Measurements from ENCODE around the gene RAVER2.
A peak's percentile ranks its signal among the peaks of the same experiment; 100 is the strongest.

Gene RAVER2

DNA sequence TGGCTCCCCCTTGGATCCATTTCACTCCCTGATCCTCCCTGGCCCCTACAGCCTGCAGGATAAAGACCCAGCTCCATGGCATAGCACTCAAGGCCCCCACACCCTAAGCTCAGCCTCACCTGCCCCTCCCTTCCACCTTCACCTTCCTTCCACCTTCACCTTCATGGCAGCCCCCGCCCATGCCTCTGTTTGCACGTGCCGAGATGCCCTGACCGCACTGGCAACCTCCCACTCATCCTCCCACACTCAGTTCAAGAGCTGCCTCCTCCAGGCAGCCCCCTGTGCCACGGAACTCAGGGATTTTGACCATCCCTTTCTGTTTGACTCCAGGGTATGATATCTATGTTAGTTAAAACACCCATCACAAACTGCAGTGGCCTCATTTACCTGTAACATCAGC lies 109.8 kb downstream of the RAVER2 start:
- H3K4me1 Mint-ChIP-seq: peaks cover 14 to 25% of the 10 kb centered on the region in 2 donors
- H3K27ac Mint-ChIP-seq: no peak overlapping the region
- no peaks in the 10 kb centered on the region for H3K27me3 Mint-ChIP-seq
- H3K36me3 Mint-ChIP-seq: peaks cover 43 to 68% of the 10 kb centered on the region in 2 donors
- DNase-seq (no peak), ATAC-seq (replicated peaks) (no peak)
- no peaks in the 10 kb centered on the region for H3K9me3 Mint-ChIP-seq
- H3K4me3 Mint-ChIP-seq: no peak overlapping the region

DNA sequence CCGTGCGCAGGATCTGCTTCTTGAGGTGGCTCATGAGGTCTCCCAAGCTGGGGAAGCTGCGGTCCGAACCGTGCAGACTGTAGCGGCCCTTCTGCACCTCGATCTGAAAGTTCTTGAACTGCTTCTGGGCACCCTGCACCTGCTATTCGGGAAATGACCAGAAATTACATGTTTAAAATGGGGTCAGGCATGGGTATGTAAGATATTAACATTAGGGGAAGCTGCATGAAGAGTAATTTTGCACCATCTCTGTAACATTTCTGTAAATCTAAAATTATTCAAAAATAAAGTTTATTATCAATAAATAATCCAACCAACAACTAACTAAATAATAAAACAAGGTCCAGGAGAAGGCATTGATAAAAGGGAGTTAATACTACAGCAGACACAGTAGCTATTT lies 110.7 kb downstream of the RAVER2 start:
- Mint-ChIP-seq H3K4me1 (peaks cover 13 to 26% of the 10 kb centered on the region in 2 donors), H3K4me3 (no peak overlapping the region), H3K9me3 (no peaks in the 10 kb centered on the region), H3K27me3 (no peaks in the 10 kb centered on the region), H3K36me3 (peaks cover 39 to 64% of the 10 kb centered on the region in 2 donors), H3K27ac (no peak overlapping the region)
- DNase-seq: no peak
- no peak for ATAC-seq (replicated peaks)

DNA sequence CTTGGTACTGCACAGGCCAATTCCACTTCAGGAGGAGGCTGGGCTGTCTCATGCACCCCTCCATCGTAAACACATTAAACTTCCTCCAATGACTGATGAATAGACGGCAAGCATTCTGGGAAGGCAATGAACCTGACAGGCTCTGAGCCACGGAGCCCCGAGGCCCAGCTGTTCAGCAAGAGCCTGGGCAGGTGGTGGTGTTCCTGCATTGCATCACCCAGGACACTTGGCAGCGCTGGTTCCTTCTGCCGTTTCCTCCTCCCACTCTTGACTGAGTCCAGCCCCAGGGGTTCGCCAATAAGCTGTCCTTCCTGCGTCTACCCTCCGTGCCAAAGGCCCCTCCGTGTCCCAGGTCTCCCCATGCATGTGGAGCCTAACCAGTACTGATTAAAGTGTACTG lies 111.7 kb downstream of the RAVER2 start:
- DNase-seq (no peak), ATAC-seq (replicated peaks) (no peak)
- H3K27me3 Mint-ChIP-seq: no peaks in the 10 kb centered on the region
- H3K36me3 Mint-ChIP-seq: peaks cover 46 to 72% of the 10 kb centered on the region in 2 donors
- no peak overlapping the region for H3K4me3 Mint-ChIP-seq
- no peak overlapping the region for H3K27ac Mint-ChIP-seq
- H3K9me3 Mint-ChIP-seq: no peaks in the 10 kb centered on the region
- H3K4me1 Mint-ChIP-seq: peaks cover 20 to 33% of the 10 kb centered on the region in 2 donors

DNA sequence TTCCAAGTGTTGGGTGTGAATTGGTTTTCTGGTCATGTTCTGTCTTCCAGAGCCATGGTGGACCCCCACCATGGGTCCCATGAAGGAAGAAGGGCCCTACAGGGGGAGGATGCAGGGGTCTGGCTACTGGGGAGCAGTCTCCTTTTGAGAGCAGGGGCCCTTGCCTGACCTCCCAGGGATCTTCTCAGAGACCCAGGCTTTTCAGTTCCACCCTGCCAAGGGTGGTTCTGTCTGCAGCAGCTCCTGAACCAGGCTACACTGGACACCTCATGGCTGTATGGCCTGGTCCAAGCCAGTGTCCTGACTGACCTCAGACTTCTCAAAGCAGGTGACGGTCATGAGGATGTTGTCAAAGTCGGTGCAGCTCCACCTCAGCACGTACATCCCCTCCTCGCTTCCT lies 112.5 kb downstream of the RAVER2 start:
- Mint-ChIP-seq H3K9me3 (no peaks in the 10 kb centered on the region), H3K4me1 (peaks cover 24 to 33% of the 10 kb centered on the region in 2 donors), H3K27ac (peak overlapping the region; percentile 20), H3K4me3 (no peak overlapping the region), H3K27me3 (no peaks in the 10 kb centered on the region), H3K36me3 (peaks cover 43 to 74% of the 10 kb centered on the region in 2 donors)
- no peak for DNase-seq
- no peak for ATAC-seq (replicated peaks)

DNA sequence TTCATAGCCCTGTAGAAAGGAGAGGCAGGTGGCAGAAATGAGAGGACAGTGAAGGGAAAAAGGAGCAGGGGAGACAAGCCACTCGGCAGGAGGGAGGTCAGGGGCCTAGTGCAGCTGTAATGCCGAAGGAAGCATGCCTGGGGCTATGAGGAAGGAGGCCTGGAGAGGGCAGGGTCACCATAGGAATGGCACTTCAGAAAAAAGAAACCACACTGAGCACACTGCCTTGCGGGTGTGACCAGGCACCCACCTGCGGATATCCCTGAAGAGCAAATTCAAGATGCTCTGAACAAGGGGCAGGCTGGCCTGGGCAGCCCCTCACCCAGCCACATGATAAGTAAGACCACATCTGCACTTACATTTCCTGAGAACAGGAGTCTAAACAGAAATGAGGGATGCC lies 116.7 kb downstream of the RAVER2 start:
- DNase-seq: no peak
- H3K36me3 Mint-ChIP-seq: peaks cover 46 to 58% of the 10 kb centered on the region in 2 donors
- H3K4me1 Mint-ChIP-seq: peaks cover 39 to 45% of the 10 kb centered on the region in 2 donors
- H3K27me3 Mint-ChIP-seq: no peaks in the 10 kb centered on the region
- peak overlapping the region in 1 of 2 donors; percentile 3 for H3K4me3 Mint-ChIP-seq
- peak overlapping the region; percentile 48 for H3K27ac Mint-ChIP-seq
- peaks cover 0 to 1% of the 10 kb centered on the region in 2 donors for H3K9me3 Mint-ChIP-seq
- ATAC-seq (replicated peaks): peak; percentile 15 to 27

DNA sequence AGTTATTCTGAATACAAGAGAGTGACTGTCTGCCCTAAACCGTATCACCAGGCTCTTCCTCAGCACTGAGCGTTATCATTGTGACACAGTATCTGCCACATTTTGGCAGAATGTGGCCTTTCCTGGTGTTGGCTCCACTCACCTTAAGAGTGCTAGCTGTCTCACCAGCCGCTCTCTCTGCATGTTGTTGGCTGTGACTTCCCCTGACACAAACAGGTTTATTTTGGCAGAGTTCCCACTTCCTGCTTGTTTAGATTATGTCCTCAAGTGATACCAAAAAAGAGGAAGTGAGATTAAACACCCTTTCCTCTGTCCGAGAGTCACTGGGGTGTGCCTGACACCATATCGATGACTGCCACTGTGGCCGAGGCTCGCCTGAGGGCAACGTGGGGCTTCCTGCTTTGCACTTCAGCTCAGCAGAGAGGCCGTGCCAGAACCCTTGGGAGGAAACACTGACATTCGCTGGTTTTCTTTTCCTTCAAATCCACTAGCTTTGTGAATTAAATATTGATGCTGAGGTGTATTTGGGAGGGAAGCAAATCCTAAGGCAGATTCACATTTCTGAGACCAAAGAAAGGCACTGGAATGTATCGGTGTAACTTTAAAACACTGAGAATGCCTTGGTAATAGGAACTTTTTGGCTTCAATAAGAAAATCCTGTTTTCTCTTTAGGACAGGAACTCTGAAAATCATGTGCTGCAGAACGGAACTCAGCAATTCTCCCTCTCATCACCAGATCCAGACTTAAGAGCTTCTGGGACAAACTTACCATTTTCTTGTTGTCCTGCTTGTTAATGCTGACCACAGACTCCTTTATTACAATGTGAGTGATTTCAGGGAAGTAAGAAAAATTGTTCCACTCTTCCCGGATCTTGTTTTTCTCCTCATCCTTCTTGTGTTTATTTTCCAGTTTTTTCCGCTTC lies 119.4 kb downstream of the RAVER2 start:
- Mint-ChIP-seq H3K9me3 (peaks cover 0 to 1% of the 10 kb centered on the region in 2 donors), H3K27ac (peak overlapping the region; percentile 31), H3K4me3 (peak overlapping the region; percentile 54 to 68), H3K36me3 (peaks cover 43 to 53% of the 10 kb centered on the region in 2 donors), H3K4me1 (peaks cover 43 to 53% of the 10 kb centered on the region in 2 donors), H3K27me3 (no peaks in the 10 kb centered on the region)
- ATAC-seq (replicated peaks) (peak; percentile 97 to 98), DNase-seq (peak; percentile 81)

DNA sequence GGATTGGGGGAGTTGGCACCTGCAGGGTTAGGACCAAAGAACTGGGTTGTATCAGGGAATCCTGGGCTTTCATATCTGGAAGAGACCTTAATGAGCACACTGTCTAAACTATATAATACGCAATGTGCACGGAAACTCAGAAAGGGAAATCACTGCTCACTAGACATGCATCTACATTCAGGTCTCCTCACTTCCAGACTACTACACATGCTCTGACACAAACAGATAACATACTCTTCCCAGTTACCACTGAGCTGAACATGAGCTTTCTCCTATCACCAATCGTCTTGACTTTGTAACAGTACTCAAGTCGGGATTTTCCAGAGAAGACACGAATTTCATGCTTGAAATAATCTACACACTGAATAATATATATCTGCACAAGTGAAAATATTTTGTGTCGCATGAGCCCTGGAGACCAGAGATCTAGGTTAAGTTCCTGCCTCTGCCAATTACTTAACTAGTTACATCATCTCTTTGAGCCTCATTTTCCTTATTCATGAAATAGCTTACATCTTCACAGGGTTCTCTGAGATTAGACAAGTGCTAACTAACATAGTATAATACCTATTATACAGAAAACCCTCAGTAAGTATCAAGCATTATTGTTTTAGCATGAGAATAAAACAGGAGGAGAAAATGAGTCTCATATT lies 120.4 kb downstream of the RAVER2 start:
- peaks cover 0 to 1% of the 10 kb centered on the region in 2 donors for H3K9me3 Mint-ChIP-seq
- peak overlapping the region; percentile 31 for H3K27ac Mint-ChIP-seq
- H3K4me1 Mint-ChIP-seq: peaks cover 41 to 60% of the 10 kb centered on the region in 2 donors
- peaks cover 40 to 52% of the 10 kb centered on the region in 2 donors for H3K36me3 Mint-ChIP-seq
- H3K4me3 Mint-ChIP-seq: peak overlapping the region in 1 of 2 donors; percentile 7
- DNase-seq (no peak), ATAC-seq (replicated peaks) (no peak)
- H3K27me3 Mint-ChIP-seq: no peaks in the 10 kb centered on the region

DNA sequence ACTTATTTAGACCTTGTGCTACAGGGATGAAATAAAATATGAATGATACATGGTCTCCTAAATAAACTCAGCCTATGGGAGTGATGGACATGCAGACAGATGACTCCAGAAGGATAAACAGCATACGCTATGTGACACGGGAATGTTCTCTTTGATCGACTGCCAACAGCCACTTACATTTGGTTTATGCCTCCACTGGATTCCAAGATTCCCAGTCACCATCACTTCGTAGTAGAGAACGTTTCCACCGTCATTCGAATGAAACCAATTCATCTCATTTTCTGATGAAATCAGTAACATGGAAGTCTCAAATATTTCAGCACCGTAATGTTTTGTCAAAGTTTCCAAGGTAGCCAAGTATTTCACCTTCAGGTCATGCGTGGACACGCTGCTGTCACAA lies 121.8 kb downstream of the RAVER2 start:
- Mint-ChIP-seq H3K9me3 (peaks cover 0 to 1% of the 10 kb centered on the region in 2 donors), H3K27me3 (no peaks in the 10 kb centered on the region), H3K27ac (no peak overlapping the region), H3K4me1 (peaks cover 32 to 47% of the 10 kb centered on the region in 2 donors), H3K36me3 (peaks cover 39 to 50% of the 10 kb centered on the region in 2 donors), H3K4me3 (no peak overlapping the region)
- ATAC-seq (replicated peaks) (no peak), DNase-seq (no peak)

DNA sequence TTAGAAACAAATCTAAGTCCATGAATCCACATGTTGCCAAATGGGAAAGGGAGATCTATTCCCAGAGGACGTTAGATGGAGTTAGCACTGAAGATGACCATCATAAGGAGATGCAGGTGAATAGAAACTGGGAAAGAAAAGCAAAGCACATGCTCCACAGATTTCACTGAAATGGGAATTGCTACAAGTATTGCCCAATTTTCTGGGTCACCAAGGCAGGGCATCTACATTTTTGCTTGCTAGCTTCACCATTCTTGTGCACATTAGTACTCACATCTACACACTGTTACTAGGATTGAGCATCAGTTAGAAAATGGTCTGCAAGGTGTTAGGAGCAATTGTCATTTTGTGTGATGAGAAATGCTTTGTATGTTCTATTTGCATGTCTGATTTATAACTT lies 122.4 kb downstream of the RAVER2 start:
- H3K36me3 Mint-ChIP-seq: peaks cover 44 to 52% of the 10 kb centered on the region in 2 donors
- H3K27me3 Mint-ChIP-seq: no peaks in the 10 kb centered on the region
- ATAC-seq (replicated peaks): no peak
- DNase-seq: no peak
- no peak overlapping the region for H3K4me3 Mint-ChIP-seq
- H3K27ac Mint-ChIP-seq: no peak overlapping the region
- peaks cover 30 to 47% of the 10 kb centered on the region in 2 donors for H3K4me1 Mint-ChIP-seq
- H3K9me3 Mint-ChIP-seq: peaks cover 0 to 1% of the 10 kb centered on the region in 2 donors

DNA sequence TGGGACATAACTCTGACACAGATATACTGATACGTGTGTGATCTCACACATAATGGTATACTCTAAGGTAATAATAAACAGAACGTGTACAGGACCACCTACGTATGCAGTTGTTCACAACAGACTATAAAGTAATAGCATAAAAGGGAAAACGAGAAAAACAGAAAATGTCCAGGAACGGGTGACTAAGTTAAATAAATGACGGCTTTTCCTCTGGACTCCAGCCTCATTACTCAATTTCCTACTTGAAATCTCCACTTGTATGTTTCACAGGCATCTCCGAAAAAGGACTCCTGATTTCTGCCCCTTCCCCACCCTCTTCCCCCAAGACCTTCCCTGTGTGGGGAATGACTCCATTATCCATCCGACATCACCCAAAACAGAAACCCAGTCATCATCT lies 126.4 kb downstream of the RAVER2 start:
- no peak overlapping the region for H3K4me3 Mint-ChIP-seq

DNA sequence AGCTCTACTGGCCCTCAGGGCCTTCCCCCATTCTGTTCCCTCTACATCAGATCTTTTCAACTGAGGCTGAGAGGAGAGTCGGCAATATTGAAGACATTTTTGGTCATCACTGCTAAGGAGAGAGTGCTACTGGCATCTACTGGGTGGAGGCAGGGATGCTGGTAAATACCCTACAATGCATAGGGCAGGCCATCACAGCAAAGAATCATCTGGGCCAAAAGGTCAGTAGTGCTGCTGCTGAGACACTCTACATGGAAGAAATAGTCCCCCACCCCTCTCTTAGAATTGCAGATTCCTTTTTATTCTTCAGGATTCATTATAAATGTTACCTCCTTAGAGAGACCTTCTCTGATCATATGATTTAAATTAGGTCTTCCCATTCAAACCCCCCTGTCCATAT lies 127.2 kb downstream of the RAVER2 start:
- Mint-ChIP-seq H3K4me3 (no peak overlapping the region), H3K27ac (peak overlapping the region; percentile 81), H3K4me1 (peaks cover 15 to 24% of the 10 kb centered on the region in 2 donors), H3K27me3 (no peaks in the 10 kb centered on the region), H3K9me3 (no peaks in the 10 kb centered on the region), H3K36me3 (peaks cover 43 to 67% of the 10 kb centered on the region in 2 donors)
- DNase-seq (no peak), ATAC-seq (replicated peaks) (no peak)

More for the DNA sequence above, 126.4 kb downstream of the RAVER2 start:
- Mint-ChIP-seq H3K27ac (no peak overlapping the region), H3K9me3 (no peaks in the 10 kb centered on the region), H3K4me1 (peaks cover 15 to 24% of the 10 kb centered on the region in 2 donors), H3K36me3 (peaks cover 48 to 66% of the 10 kb centered on the region in 2 donors), H3K27me3 (no peaks in the 10 kb centered on the region)
- no peak for DNase-seq
- no peak for ATAC-seq (replicated peaks)

DNA sequence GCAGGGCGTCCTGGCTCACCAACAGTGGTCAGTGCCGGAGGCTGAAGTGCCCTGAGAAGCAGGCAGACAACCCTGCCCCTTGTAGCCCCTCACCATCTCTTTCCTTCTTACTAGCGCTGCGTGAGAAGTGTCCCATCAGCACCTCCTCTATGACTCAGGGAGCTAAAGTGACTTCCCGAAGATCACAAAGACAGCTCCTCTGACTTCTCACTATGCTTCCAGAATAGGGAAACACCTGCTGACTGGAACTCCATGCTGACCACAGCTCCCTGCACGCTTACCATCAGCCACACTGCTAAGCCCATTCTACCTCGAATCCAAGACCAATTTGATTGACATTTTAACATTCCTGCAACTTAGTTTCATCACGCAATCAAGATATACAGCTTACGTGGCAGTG lies 128.7 kb downstream of the RAVER2 start:
- peaks cover 12 to 24% of the 10 kb centered on the region in 2 donors for H3K4me1 Mint-ChIP-seq
- no peak overlapping the region for H3K27ac Mint-ChIP-seq
- H3K36me3 Mint-ChIP-seq: peaks cover 37 to 64% of the 10 kb centered on the region in 2 donors
- H3K9me3 Mint-ChIP-seq: no peaks in the 10 kb centered on the region
- no peak overlapping the region for H3K4me3 Mint-ChIP-seq
- no peaks in the 10 kb centered on the region for H3K27me3 Mint-ChIP-seq
- no peak for DNase-seq
- ATAC-seq (replicated peaks): no peak

DNA sequence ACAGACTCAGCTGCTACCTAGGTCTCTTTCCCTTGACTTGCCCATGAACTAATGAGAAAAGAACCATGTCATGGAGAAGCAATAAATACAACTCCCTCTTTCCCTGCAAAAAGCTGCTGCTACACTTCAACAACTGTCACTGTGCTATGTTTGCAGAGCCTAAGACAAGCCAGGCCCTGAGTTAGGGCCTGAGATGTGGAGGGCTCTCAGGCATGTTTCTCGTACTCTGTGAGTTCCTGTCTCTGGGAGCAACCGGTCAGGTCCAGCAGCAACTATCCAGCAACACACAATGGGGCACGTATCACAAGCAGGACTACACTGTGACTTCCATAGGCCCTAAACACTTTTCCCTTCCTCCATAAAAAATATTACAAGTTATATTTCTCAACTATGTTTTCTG lies 129.8 kb downstream of the RAVER2 start:
- no peak for DNase-seq
- H3K27me3 Mint-ChIP-seq: no peaks in the 10 kb centered on the region
- peaks cover 38 to 61% of the 10 kb centered on the region in 2 donors for H3K36me3 Mint-ChIP-seq
- ATAC-seq (replicated peaks): no peak
- H3K27ac Mint-ChIP-seq: peak overlapping the region; percentile 56
- no peaks in the 10 kb centered on the region for H3K9me3 Mint-ChIP-seq
- no peak overlapping the region for H3K4me3 Mint-ChIP-seq
- peaks cover 11 to 13% of the 10 kb centered on the region in 2 donors for H3K4me1 Mint-ChIP-seq

DNA sequence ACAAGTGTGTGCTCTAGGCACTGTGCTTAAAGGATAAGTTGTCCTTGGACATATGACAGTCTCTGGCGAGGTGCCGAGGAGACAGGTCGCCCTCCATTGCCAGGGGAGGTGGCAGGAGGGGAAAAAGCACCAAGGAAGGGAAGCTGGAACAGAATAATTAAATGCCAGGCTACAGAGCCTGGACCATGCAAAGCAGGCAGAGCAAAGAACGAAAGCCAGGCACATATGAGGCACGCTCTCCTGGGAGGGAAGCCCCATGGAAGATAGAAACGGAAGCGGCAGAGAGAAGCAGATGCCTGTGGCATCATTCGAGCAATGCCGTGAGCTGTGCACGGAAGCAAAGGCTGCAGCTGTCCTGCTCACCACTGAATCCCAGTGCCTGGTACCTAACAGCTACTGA lies 130.2 kb downstream of the RAVER2 start:
- no peak for ATAC-seq (replicated peaks)
- Mint-ChIP-seq H3K27me3 (no peaks in the 10 kb centered on the region), H3K4me1 (peaks cover 10 to 11% of the 10 kb centered on the region in 2 donors), H3K9me3 (no peaks in the 10 kb centered on the region), H3K36me3 (peaks cover 36 to 58% of the 10 kb centered on the region in 2 donors), H3K27ac (no peak overlapping the region), H3K4me3 (no peak overlapping the region)
- no peak for DNase-seq
